OCI-LY3 (cell line): Measurements from ENCODE around the gene MAPK8IP1.

Experiments used
- H2AFZ ChIP-seq: fragments of 200-600, 300-600 bp; shearing (Covaris generic); 2 replicates; pipeline ENCODE4 v1.6.0; 2014; ENCODE audit warnings: antibody characterized with exemption, low read depth, low read length
- H3K27ac ChIP-seq: fragments of 200-600, 300-600 bp; sonication (generic); 2 replicates; pipeline ENCODE4 v1.5.1; 2014; ENCODE audit warnings: mild to moderate bottlenecking, low read length, moderate library complexity, mixed read lengths
- H3K27me3 ChIP-seq: fragments of 200-600, 300-600 bp; sonication (generic); 2 replicates; pipeline ENCODE4 v1.6.1; 2014; ENCODE audit warnings: low read depth, low read length, mixed read lengths
- H3K36me3 ChIP-seq: fragments of 200-600, 300-600 bp; sonication (generic); replicated peaks from 2 replicates; pipeline ENCODE3; 2014; ENCODE audit warnings: low read depth, low read length, mixed read lengths
- H3K4me1 ChIP-seq: fragments of 300-600, 200-600 bp; sonication (generic); 2 replicates; pipeline ENCODE4 v1.6.1; 2014; ENCODE audit warnings: low read length, mixed read lengths
- H3K4me2 ChIP-seq: fragments of 200-600, 300-600 bp; sonication (generic); 2 replicates; pipeline ENCODE4 v1.6.1; 2014; ENCODE audit warnings: low read length, mixed read lengths
- H3K4me3 ChIP-seq: fragments of 300-600, 200-600 bp; sonication (generic); 2 replicates; pipeline ENCODE4 v1.5.1; 2014; ENCODE audit warnings: antibody characterized with exemption, mild to moderate bottlenecking, low read length, moderate library complexity
- H3K79me2 ChIP-seq: fragments of 300-600, 200-600 bp; shearing (Covaris generic); 2 replicates; pipeline ENCODE4 v1.6.1; 2014; ENCODE audit warnings: mild to moderate bottlenecking, low read length, mixed read lengths
- H3K9ac ChIP-seq: fragments of 300-600, 200-600 bp; shearing (Covaris generic); 2 replicates; pipeline ENCODE4 v1.6.0; 2014; ENCODE audit warnings: mild to moderate bottlenecking, low read length, moderate library complexity
- H3K9me3 ChIP-seq: fragments of 200-600, 300-600 bp; shearing (Covaris generic); 2 replicates; pipeline ENCODE4 v1.6.1; 2014; ENCODE audit warnings: low read length, mixed read lengths; ENCODE audit not compliant: insufficient read depth
- H4K20me1 ChIP-seq: fragments of 200-600, 300-600 bp; sonication (generic); 2 replicates; pipeline ENCODE4 v1.6.1; 2016; ENCODE audit warnings: low read length, mixed read lengths; ENCODE audit not compliant: insufficient read depth
- EZH2phosphoT487 ChIP-seq: fragments of 200-600 bp; shearing (Covaris generic); IDR thresholded peaks from 2 replicates; pipeline ENCODE4 v1.6.1; 2018; ENCODE audit warnings: antibody characterized with exemption, mixed run types, low read depth
- TF ChIP-seq, protein P1 (sequence below): fragments of 200-600, 300-600 bp; sonication (generic); IDR thresholded peaks from 2 replicates; pipeline ENCODE4 v1.5.1; 2014; ENCODE audit warnings: antibody characterized with exemption, low read length, low read depth

Gene MAPK8IP1

DNA sequence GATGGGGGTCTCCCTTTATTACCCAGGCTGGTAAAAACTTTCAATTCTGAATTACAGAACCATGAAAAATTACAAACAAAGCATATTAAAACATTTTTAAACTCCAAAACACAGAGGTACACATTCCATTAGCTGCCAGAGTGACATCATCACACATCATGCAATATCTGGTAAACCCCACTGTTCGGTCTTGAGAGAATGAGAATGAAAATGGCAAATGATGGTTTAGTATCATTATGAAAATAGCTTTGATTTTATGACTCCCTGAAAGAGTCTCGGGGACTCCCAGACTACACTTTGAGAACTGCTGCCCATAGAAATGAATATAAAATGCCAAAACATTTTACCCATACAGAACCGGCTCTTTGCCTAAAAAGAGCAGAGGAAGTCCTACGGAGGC, 55.8 kb downstream of the MAPK8IP1 start:
- H3K4me3 ChIP-seq, result peak overlapping the region; percentile 2
- no peak overlapping the region for H2AFZ ChIP-seq
- H3K4me2 ChIP-seq, result peak overlapping the region; percentile 56
- no peaks in the 10 kb centered on the region for H3K27me3 ChIP-seq
- H4K20me1 ChIP-seq, result no peaks in the 10 kb centered on the region
- no peaks in the 10 kb centered on the region for H3K9me3 ChIP-seq
- no peak for TF ChIP-seq EZH2phosphoT487
- TF ChIP-seq, protein P1, sequence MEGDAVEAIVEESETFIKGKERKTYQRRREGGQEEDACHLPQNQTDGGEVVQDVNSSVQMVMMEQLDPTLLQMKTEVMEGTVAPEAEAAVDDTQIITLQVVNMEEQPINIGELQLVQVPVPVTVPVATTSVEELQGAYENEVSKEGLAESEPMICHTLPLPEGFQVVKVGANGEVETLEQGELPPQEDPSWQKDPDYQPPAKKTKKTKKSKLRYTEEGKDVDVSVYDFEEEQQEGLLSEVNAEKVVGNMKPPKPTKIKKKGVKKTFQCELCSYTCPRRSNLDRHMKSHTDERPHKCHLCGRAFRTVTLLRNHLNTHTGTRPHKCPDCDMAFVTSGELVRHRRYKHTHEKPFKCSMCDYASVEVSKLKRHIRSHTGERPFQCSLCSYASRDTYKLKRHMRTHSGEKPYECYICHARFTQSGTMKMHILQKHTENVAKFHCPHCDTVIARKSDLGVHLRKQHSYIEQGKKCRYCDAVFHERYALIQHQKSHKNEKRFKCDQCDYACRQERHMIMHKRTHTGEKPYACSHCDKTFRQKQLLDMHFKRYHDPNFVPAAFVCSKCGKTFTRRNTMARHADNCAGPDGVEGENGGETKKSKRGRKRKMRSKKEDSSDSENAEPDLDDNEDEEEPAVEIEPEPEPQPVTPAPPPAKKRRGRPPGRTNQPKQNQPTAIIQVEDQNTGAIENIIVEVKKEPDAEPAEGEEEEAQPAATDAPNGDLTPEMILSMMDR, result no peak
- H3K79me2 ChIP-seq, result no peaks in the 10 kb centered on the region
- peak overlapping the region; percentile 67 for H3K27ac ChIP-seq
- peaks cover 60% of the 10 kb centered on the region for H3K4me1 ChIP-seq
- peaks cover 14% of the 10 kb centered on the region for H3K36me3 ChIP-seq
- no peak overlapping the region; the same call in 1 of the 2 replicates for H3K9ac ChIP-seq

DNA sequence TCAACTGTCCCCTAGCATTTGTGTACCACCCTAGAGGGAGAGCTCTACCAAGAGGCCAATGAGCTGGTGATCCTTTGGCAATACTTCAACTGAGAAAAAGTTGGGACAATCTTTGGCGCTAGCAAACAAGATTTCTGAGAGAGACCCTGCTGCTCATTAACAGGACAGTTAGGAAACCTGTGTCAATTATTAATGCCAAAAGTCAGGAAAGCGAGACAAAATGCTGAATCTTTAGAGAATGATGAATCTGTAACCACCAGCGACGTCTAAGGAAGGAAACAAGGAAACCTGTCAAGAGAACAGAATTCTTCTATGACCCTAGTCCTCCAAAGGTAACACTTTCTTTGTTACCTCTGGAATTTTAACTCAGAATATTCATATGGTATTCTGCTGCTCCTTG, 56.9 kb downstream of the MAPK8IP1 start:
- Histone ChIP-seq H3K27me3 (no peaks in the 10 kb centered on the region), H3K79me2 (no peaks in the 10 kb centered on the region), H4K20me1 (no peaks in the 10 kb centered on the region), H3K4me2 (0 out of 2 replicates have a peak overlapping the region, but pooled peaks have one; percentile 56), H3K4me1 (peaks cover 50% of the 10 kb centered on the region), H3K9ac (no peak overlapping the region), H3K27ac (peak overlapping the region; percentile 67; the same call in 1 of the 2 replicates), H3K9me3 (no peaks in the 10 kb centered on the region), H2AFZ (no peak overlapping the region), H3K36me3 (peaks cover 12% of the 10 kb centered on the region), H3K4me3 (no peak overlapping the region)
- TF ChIP-seq, protein P1, result no peak
- no peak for TF ChIP-seq EZH2phosphoT487

DNA sequence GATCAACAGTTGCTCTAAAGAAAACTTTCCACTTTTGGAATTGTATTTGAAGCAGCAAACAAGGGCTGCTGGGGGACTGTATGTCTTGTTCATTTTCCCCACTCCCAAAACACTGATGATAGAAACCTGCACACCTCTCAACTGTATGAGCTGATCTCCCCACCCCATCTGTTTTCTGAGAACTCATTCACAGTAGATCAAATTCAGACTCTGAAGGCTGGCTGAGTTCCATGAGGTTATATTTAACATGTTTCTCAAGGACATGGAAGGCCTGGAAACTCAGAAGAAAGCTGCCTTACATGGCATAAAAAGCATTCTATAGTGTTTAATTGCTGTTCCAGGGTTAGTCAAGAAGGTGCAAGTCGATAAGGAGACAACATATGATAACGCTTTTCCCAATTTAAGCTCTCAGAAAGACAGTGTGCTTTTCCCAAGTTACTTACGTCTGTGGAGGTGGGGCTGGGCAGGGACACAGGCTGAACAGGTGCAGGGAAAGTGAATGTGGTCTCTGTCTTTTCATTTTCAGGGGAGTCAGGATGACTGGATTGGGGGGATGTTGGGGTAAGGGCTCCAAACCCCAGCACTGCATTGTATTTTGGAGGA, 60.0 kb downstream of the MAPK8IP1 start:
- H3K36me3 ChIP-seq, result peaks cover 32% of the 10 kb centered on the region
- H3K4me3 ChIP-seq, result no peak overlapping the region
- H3K4me2 ChIP-seq, result no peak overlapping the region
- peaks cover 23% of the 10 kb centered on the region for H3K4me1 ChIP-seq
- no peaks in the 10 kb centered on the region for H4K20me1 ChIP-seq
- no peak overlapping the region for H3K9ac ChIP-seq
- H3K27ac ChIP-seq, result no peak overlapping the region
- no peaks in the 10 kb centered on the region for H3K79me2 ChIP-seq
- no peak overlapping the region for H2AFZ ChIP-seq
- TF ChIP-seq, protein P1, result no peak
- TF ChIP-seq EZH2phosphoT487, result no peak
- H3K27me3 ChIP-seq, result no peaks in the 10 kb centered on the region
- no peaks in the 10 kb centered on the region for H3K9me3 ChIP-seq

DNA sequence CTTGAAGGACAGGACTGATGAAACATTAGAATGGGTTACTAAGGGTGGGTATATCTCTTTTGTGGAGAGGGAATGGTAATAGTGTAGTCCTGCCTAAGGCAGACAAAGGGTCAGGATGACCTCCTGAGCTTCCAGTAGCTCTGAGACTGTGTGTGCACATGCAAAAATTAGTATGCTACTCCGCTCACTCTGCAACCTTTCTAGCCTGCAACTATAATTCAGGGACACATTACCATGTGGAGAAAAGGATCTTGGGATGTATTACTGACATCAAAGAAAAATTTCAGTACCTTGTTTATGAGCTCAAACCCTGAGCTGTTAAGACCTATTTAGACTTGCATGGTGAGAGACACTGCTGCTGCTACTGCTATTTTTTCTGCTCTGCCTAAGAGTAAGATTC, 62.4 kb downstream of the MAPK8IP1 start:
- Histone ChIP-seq H3K9ac (no peak overlapping the region), H3K79me2 (no peaks in the 10 kb centered on the region), H4K20me1 (no peaks in the 10 kb centered on the region), H3K4me2 (no peak overlapping the region), H3K9me3 (no peaks in the 10 kb centered on the region), H3K27ac (no peak overlapping the region), H2AFZ (no peak overlapping the region), H3K36me3 (peaks cover 28% of the 10 kb centered on the region), H3K4me3 (no peak overlapping the region), H3K27me3 (no peaks in the 10 kb centered on the region), H3K4me1 (no peaks in the 10 kb centered on the region)
- no peak for TF ChIP-seq EZH2phosphoT487
- TF ChIP-seq, protein P1, result no peak
